Activated CD4-positive, alpha-beta T cell treated with anti-CD3 and anti-CD28 coated beads, Interleukin-2, amount 50 U/mL, for 1 hour (primary cell): ENCODE measurements around the gene ARMC2.
A peak's percentile ranks its signal among the peaks of the same experiment; 100 is the strongest.

ENCODE experiments used
- DNase-seq: peaks from one replicate; pipeline ENCODE4 v3.0.0-alpha.2; 2020

Gene ARMC2

DNA sequence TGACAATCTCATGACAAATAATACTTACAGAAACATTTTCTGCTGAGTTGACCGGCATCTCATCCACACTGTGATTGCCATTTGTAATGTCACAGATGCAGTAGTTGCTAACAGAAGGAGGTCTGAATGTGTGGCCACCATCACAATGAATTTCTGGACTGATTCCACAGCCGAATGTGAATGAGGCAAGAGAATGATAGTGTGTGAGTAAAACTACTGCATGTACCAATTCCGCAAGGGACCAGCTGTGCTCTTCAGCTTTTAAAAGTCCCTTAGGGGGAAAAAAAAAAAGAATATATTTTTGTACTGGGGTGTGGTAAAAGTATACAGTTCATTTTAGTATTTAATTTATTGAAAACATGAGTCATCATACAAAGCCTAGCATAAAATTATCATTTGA is 150.3 kb downstream of the ARMC2 start:
- no peak for DNase-seq

DNA sequence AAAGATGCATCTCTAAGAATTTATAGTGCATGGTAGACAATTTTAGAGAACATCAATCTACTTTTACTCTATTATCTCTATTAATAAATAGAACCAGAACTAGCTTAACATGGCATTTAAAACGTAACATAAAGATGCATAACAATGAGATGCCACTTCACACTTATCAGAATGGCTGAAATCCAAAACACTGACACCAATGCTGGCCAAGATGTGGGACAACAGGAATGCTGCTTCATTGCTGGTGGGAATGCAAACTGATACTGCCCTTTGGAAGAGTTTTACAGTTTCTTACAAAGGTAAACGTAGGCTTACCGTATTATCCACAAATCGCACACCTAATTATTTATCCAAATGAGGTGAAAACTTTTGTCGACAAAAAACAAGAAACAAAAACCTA is 151.2 kb downstream of the ARMC2 start:
- no peak for DNase-seq

DNA sequence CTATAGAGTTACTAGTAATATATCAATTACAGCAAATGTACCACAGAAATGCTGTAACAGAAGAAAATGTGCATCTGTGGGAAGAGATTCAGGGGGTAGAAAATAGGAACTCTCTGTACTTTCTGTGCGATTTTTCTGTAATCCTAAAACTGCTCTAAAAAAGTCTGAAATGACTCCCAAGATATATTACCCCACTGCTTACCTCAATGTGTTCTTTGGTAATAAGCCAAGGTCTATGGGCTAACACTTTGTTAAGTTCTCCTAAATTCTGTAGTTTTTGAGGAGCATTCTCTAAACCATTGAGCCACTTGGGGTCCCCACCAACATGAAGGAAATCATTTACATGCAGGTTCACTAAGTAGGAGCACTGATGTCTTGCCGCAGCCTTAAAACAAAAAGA is 152.1 kb downstream of the ARMC2 start:
- no peak for DNase-seq

DNA sequence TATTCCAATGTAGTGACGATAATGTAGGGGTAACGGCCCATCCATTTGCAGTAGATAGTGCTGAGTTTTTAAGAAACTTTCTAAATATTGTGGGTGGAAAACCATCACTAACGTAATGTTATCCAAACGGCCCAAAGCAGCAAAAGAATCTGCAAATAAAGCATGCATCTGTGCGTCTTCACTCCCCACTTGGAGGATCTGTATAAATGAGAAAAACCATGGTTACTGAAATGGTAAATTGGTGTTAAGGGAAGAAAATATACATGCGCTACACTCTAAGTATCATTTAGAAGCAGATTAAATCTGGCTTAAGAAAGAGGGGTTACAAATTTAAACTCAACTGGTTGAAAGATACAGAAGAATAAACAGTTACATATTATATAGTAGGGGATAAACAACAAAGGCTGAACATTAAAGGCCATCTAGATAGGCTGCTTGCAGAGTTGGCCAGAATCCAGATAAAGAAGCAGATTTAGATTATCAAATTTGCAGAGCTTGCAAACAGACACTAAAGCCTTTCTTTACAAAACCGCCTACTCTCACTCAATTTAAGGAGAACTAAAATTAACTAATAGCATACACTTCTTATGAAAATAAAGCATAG is 153.2 kb downstream of the ARMC2 start:
- no peak for DNase-seq

DNA sequence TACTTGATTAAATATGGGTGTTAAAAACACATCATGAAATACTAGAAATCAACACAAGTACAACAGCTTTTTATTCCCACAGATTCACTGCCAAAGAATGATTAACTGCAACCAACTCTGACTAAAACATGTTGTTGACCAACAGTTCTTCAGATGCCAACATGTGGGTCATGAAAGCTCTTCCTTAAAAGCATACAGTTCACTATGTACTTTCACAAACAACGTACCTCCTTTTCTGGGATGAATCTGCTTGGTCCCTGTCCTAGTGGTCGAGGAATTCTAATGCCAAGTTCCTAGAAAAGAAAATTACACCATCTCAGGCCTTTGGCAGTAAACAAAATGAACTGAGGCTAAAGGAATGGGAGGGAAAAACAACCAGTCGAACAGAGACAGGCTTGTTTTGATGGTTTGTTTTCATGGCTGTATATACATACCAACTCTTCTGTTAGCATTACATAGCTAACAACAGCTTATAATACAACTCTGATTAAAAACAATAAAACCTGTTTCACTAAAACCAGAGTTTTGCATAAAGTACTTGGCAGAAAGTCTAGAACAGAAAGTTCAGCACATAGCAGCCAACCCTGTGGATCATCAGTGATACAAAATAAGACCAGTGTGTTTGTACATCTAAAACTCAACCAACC is 154.0 kb downstream of the ARMC2 start:
- no peak for DNase-seq

DNA sequence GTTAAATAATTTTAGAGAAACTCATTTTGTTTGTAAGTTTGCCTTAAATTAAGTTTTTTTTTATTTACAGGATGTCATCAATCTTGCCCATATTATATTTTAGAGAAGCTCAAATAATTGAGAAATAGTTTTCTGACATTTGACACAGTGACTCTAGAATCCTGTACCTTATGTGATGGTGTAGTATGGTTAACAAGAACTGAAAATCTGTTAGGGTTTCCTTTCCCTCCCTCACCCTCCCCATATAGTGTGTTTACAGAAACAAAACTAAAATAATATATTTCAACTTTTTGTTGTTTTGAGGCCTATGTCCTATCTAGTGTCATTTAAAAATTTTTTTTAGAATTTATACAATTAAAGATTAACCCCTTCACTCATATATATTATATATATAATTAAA is 154.7 kb downstream of the ARMC2 start:
- no peak for DNase-seq

DNA sequence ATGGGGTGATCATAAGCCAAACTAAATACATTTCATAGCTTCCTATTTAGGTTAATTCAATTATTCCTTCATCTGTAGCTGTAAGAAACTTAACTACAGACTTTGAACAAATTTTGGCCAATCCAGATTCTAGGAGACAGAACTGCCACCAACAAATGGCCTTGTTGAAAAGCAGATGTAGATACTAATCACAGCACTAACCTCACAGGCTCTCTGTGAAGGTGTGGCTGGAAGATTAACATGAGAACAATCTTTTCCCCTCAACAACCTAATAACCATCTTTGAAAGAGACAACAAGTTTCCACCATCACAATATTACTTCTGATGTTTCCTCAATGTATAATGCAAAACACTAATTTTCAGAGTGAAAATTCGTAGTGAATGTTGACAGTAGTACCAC is 158.6 kb downstream of the ARMC2 start:
- no peak for DNase-seq

DNA sequence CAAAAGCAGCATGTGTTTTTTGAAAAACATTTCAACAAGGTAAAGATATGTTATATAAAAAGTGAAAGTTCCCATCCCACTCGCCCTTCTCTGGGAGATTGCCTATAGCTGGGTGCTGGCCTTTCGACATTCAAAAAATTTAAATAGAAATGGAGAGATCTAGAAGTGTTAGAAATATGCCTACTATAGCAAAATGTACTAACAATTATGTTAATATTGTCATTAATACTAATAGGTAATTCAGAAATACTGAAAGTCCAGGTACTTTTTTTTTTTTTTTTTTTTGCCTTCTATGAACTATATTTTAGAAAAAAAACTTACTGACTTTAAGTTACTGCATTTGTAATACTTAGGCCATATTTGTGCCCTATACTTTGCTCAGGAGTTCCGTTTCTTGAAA is 159.3 kb downstream of the ARMC2 start:
- DNase-seq: no peak

DNA sequence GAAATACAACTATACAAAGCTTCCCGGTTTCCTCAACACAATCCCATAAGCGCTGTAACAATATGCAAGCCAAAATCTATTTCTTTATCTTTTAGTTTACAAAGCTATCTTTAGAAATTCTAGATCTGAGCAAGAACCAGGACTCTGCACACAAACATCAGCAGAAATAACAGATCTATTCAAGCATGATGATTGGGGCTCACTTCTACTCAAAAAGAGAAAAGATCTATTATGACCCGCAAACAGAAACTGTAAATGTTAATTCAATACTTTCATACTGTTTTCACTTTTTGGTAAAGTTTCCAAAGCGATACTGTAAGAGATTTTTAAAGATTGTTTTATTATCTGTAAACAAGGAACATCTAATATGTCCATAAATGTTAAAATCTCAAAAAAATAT is 159.8 kb downstream of the ARMC2 start:
- DNase-seq: no peak

DNA sequence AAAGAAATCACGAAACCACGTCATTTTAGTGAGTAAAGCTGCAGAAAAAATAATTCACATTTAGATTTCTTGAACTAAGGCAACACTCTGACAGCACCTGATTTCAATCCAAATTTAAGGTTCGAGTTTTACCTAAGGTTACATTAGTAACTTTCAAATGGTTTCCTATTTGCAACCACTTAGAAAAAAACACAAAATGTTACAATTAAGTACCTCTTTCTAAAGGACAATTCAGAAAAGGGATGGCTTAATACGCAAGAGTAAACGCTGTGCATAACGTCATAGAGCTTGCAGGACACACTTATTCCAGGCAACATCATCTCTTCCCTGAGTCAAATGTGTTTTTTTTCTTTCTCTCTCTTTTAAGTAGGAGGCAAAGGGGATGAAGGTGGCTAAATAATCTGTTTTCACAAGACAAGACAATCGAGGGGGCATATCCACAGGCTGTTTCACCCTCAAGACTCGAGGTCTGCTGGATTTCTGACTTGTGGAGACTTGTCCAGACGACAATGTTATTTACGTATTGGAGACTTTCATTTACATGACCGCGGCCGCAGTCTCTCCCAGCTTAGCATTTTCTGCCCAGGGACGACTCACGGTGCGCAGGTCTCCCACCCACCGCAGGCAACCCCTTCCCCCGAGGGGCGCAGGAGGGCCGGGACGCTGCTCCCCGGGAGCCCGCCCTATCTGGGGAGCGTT is 160.5 kb downstream of the ARMC2 start:
- peak; percentile 8 for DNase-seq

DNA sequence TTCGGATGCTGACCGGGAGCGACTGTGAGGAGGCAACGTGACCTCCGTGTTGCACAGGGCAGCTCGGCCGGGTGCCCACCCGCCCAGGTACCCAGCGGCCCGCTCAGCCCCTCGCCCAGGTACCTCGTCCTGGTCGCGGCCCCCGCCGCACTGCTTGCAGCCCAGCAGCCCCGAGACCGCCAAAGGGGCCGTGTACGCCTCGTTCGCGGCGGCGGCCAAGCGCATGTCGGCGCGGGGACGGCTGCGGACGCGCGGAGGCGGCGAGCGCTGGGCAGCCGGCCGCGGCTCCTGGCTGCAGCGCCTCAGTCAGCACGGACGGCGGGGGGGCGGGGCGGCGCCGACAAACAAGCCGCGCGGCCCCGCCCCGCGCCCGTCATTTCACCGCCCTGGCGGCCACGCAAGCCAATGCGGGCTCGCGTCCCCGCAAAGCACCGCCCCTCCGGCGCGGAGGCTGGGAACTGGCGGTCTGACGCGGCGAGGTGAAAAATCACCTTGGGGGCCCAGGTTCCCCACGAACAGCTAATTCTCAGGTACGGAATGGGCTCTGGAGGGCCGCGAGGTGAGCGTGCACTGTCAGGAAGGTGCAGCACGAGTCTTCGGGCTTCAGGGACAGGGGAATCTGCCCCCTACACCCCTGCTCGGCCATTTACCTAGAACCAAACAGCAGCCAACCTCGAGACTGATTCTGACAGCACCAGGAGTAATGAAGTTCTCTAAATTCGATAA is 161.2 kb downstream of the ARMC2 start:
- peak; percentile 92 for DNase-seq

DNA sequence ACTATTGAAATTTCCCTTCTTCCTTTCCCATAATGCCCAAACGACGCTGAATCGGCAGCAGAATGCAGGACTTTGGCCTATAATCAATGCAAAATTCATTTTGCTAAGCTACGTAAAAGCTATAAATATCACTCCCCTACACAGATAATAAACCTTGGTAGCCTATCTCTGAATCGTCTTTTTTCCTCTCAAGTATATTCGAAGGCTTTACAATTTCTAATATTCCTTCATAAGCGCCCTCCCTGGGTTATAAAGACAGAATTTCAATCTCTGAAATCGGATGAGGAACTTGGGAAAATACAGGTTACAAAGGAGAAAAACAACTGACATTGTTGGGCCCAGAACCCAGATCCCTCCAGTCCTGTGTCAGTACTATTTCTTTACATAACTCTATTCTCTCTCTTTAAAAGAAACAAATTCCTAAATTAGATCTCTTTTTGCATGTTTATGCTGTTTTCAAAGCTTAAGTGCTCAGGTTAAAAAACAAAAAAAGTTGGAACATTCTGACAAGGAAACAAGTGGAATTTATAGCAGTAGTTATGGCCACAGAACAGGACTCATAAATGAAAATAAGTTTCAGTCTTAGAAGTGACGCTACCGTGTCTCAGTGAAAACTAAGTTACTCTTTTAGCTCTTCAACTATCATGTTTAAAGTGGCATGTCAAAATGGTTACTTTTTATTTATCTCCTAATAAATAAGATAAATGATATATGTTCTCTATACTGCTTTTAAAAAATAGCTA is 161.9 kb downstream of the ARMC2 start:
- no peak for DNase-seq

DNA sequence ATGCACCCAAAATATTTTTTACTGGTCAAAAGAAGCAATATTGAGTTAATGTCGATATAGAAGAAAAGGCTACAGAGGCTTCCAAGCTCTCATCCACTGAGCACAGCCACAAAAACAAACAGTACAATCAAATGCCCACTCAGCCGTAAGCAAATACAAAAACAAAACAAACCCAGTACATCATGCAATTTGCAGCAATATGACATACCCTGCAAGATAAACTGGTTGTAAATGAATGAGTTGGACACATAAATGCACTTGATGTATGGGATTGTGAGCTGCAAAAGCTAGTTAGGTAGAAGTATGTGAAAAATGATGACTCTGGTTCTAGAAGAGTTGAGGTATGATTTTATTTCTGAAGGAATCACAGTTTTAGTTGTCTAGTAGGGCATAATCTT is 162.5 kb downstream of the ARMC2 start:
- no peak for DNase-seq

DNA sequence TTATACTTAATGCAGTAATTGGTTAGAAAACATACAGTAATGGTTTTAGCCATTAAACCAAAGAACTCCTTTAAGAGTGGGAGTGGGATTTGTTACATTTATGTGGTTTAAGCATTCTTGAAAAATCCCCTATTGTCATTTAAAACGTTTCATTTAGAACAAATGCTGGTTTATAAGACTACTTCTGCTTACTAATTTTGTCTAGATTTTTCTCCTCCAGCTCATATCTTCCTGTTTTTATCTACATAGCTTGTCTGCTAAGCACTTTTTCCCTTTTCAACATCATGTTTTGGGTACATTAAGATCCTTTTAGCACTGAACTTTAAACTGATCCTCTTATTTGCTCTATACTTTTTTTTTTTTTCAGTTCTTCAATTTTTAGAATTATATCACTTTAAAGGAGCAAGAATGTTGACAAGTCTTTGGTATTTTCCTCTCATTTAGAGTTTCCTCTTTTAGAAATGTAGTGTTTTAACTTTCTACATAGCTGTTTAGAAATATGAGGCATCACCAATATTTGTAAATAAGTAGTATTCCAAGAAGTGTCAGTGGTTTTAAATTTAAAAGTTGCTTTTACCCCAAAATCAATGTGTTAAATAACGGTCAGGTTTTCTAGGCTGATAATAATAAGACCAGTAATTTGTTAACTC is 165.6 kb downstream of the ARMC2 start:
- DNase-seq: no peak

DNA sequence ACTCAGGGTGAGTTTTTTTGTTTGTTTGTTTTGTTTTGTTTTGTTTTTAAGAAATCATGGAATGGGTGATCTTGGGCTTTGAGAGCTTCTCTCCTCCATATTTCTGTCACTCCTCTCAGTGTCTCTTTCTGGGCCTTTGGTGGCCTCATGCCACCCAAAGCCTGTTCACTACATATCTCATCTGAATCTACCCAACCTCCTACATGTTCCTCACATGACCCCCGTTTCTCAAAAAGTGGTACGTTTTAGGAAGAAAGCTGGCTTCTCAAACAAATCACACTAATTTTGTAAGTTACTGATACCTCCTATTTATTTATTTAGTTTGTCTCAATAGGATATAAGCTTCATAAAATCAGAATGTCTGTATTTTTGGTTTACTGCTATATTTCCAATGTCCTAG is 166.4 kb downstream of the ARMC2 start:
- no peak for DNase-seq

DNA sequence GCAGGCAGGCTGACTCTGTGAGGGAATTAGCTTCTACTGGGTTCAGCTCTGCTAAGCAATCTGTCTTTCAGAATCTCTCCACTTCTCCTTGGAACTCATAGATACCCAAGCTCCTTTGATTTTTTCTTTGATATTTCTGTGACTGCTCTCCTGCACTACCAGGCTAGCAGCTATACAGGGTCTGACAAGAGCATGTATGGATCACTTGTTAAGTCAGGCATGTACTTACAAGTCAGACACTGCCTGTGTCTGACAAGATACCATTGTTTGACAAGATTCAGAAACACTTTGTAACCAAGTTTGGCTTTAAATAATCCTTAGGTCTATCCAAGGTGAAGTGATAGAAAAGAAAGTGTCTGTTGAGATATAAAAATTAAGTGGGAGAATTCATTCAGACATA is 167.0 kb downstream of the ARMC2 start:
- DNase-seq: no peak

DNA sequence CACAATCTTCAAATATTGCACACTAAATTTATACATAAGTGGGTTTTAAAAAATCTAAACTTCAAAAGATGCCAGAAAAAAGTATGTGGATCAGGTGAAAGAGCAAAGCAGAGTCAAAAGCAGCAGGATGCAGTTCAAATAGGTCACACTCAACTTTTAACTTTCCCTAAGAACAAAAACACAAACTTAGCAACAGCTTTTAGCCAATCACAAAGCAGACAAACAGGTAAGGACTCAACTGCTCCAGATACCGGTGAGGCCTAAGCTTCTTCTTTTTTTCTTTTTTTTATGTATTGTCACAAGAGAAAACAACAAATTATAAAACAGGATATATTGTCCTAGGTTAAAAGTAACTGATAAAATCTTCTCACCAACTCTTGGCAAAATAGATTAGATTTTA is 171.7 kb downstream of the ARMC2 start:
- no peak for DNase-seq

DNA sequence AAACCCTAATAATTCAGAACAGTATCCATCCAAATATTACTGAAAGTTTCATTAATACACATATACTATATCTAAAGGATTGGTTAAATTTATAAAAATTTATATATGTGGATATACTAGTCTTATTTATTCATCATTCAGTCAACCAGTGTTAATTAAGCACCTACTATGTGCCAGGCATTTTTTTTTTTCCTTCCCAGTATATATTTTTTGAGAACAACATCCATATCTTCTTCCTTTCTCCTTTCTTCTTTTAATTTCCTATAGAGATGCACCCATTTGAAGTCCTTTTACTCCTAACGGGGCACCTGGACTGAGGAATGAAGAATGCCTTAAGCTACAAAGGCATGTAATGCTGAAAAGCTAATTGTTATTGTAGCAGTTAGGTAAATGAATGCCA is 173.6 kb downstream of the ARMC2 start:
- no peak for DNase-seq

DNA sequence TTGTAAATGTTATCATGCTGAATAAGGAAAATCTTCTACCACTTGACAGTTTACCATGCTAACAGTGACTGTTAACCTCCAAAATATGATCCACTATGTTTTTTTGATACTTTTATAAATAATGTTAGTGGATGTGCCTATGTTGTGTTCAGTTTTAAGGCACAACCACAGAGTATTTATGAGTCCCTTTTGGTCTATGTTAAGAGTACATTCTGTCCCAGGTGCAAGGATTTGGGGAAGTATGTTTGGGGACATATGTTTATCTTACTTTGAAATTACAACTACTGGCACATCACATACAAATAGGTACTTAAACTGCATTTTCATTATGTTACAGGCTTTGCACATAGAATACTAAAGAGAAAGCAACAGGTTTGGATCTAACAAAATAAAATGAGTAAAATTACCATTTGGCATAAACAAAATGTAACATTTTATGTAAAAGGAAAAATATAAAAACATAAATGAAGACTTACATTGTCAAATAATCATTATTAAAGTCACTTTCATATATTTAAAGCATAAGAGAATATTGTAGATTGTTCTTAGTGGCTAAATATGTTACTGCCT is 175.2 kb downstream of the ARMC2 start:
- no peak for DNase-seq
